Activated CD8-positive, alpha-beta memory T cell treated with anti-CD3 and anti-CD28 coated beads, Interleukin-2, amount 50 U/mL, for 1 hour (primary cell): Measurements from ENCODE around the gene RFX1.
A peak's percentile ranks its signal among the peaks of the same experiment; 100 is the strongest.

ENCODE experiments used
- DNase-seq: peaks from one replicate; pipeline ENCODE4 v3.0.0-alpha.2; 2020; ENCODE audit errors: extremely low read depth

The RFX1 gene

GRCh38 chr19:13996928-13997630 lies 9.0 kb downstream of the RFX1 start:
- no peak for DNase-seq

GRCh38 chr19:13995878-13996765 lies 10.0 kb downstream of the RFX1 start:
- DNase-seq, result no peak

- DNase-seq, result no peak
These were observed 10.9 kb downstream of the RFX1 start for GRCh38 chr19:13995017-13995728.

GRCh38 chr19:13993590-13994300 lies 12.4 kb downstream of the RFX1 start:
- DNase-seq, result no peak

- DNase-seq, result no peak
These were observed 14.1 kb downstream of the RFX1 start for GRCh38 chr19:13992025-13992424.

- no peak for DNase-seq
These were observed 16.0 kb downstream of the RFX1 start for GRCh38 chr19:13990085-13990484.

GRCh38 chr19:13989487-13989886 lies 16.6 kb downstream of the RFX1 start:
- no peak for DNase-seq

GRCh38 chr19:13987101-13987890 lies 18.8 kb downstream of the RFX1 start:
- DNase-seq, result no peak

- peak; percentile 100 for DNase-seq
These were observed 19.7 kb downstream of the RFX1 start for GRCh38 chr19:13986348-13986904.

GRCh38 chr19:13985771-13986347 lies 20.3 kb downstream of the RFX1 start:
- DNase-seq, result no peak

GRCh38 chr19:13984875-13985741 lies 21.0 kb downstream of the RFX1 start:
- DNase-seq, result no peak

GRCh38 chr19:13984186-13984585 lies 21.9 kb downstream of the RFX1 start:
- DNase-seq, result no peak

- no peak for DNase-seq
These were observed 22.8 kb downstream of the RFX1 start for GRCh38 chr19:13983213-13983889.

- DNase-seq, result no peak
These were observed 23.3 kb downstream of the RFX1 start for GRCh38 chr19:13982773-13983172.

GRCh38 chr19:13981988-13982501 lies 24.1 kb downstream of the RFX1 start:
- no peak for DNase-seq

GRCh38 chr19:13981467-13981866 lies 24.7 kb downstream of the RFX1 start:
- DNase-seq, result no peak

- DNase-seq, result no peak
These were observed 25.1 kb downstream of the RFX1 start for GRCh38 chr19:13981021-13981420.

- no peak for DNase-seq
These were observed 25.8 kb downstream of the RFX1 start for GRCh38 chr19:13980340-13980739.
